A549 (cell line): ENCODE measurements around the gene OR4A15. TPM values are rescaled to one million over a fixed set of nuclear protein-coding genes. Genes with fewer than 3 reads are reported as not detected.
A peak's percentile ranks its signal among the peaks of the same experiment; 100 is the strongest.

Source experiments
- ATAC-seq, 2 experiments: fragments of 200-7000 bp in 1 of 2; fragments of >200 bp in 1 of 2; cut with Nextera tagmentation in 1 of 2; cut with Tn5 transposase in 1 of 2; 3 replicates each; pipeline versions ENCODE4 v1.8.0 to v1.9.1; 2018 to 2020; ENCODE audit warnings: mild to moderate bottlenecking in 1 of 2, moderate library complexity in 1 of 2
- CTCF ChIA-PET: fragments of 300-600 bp; sonication (Branson Sonifier 250); formaldehyde crosslinking; extraction: SDS; loops from one replicate; lab custom pipeline; 2021; ENCODE audit warnings: antibody characterized with exemption, inconsistent platforms; lab: Yijun Ruan, JAX
- POLR2A ChIA-PET: fragments of 350-600 bp; formaldehyde crosslinking; extraction: SDS; loops from one replicate; lab custom pipeline; 2021; ENCODE audit warnings: antibody characterized with exemption, inconsistent platforms; lab: Yijun Ruan, JAX
- DNase-seq, 2 experiments: peaks; one replicate each; pipeline versions ENCODE4 v3.0.0 to v3.0.0-alpha.2; 2011 to 2016; ENCODE audit warnings: low read depth in 1 of 2, low spot score in 1 of 2
- FAIRE-seq: peaks from 2 replicates; lab custom pipeline; 2011; peaks lifted over from hg19 to GRCh38; lab: Jason Lieb, UNC
- H3K27ac ChIP-seq, 2 experiments: fragments of >200 bp; sonication (Bioruptor Twin); formaldehyde crosslinking; 3 replicates each; pipeline ENCODE4 v1.5.1; 2016 to 2017
- H3K4me1 ChIP-seq: fragments of >200 bp; sonication (Bioruptor Twin); formaldehyde crosslinking; 3 replicates; pipeline ENCODE4 v1.6.1; 2016
- H3K4me2 ChIP-seq: fragments of >200 bp; sonication (Bioruptor Twin); formaldehyde crosslinking; 3 replicates; pipeline ENCODE4 v1.6.1; 2016
- H3K4me3 ChIP-seq: fragments of >200 bp; sonication (Bioruptor Twin); formaldehyde crosslinking; 3 replicates; pipeline ENCODE4 v1.5.1; 2016
- H3K9me3 ChIP-seq: fragments of >200 bp; sonication (Bioruptor Twin); formaldehyde crosslinking; 3 replicates; pipeline ENCODE4 v1.6.1; 2016
- BHLHE40 ChIP-seq: IDR thresholded peaks from 2 replicates; pipeline ENCODE4 v1.6.1; 2012; ENCODE audit warnings: low read depth, low read length, inconsistent platforms
- CBX2 ChIP-seq: fragments of 200-600 bp; sonication (generic); IDR thresholded peaks from 2 replicates; pipeline ENCODE4 v1.6.1; 2016; ENCODE audit warnings: low read depth, mild to moderate bottlenecking, borderline replicate concordance
- CHD4 ChIP-seq: fragments of 200-600 bp; sonication (generic); IDR thresholded peaks from 2 replicates; pipeline ENCODE4 v1.6.1; 2016; ENCODE audit warnings: antibody characterized with exemption, mild to moderate bottlenecking, borderline replicate concordance
- E2F6 ChIP-seq: IDR thresholded peaks from 2 replicates; pipeline ENCODE4 v1.6.1; 2012; ENCODE audit warnings: low read depth, borderline replicate concordance
- ELK1 ChIP-seq: fragments of 150-350 bp; IDR thresholded peaks from 2 replicates; pipeline ENCODE4 v1.6.1; 2014; ENCODE audit warnings: low read depth, mild to moderate bottlenecking, low read length
- ESRRA ChIP-seq: fragments of 150-350 bp; IDR thresholded peaks from 2 replicates; pipeline ENCODE4 v1.6.1; 2014; ENCODE audit warnings: mild to moderate bottlenecking, low read length, borderline replicate concordance
- FOSL2 ChIP-seq, 2 experiments: fragments of 450-650 bp in 1 of 2; fragments of >200 bp in 1 of 2; sonication (Bioruptor Twin) in 1 of 2; formaldehyde crosslinking; IDR thresholded peaks; 2 replicates each; pipeline versions ENCODE4 v1.5.0 to v1.6.1; 2016 to 2020; ENCODE audit warnings: mild to moderate bottlenecking in 1 of 2, moderate library complexity in 1 of 2
- GATA3 ChIP-seq: IDR thresholded peaks from 2 replicates; pipeline ENCODE4 v1.6.1; 2012; ENCODE audit warnings: borderline replicate concordance
- HEYL ChIP-seq: fragments of 250-450 bp; sonication (Bioruptor Pico); IDR thresholded peaks from 2 replicates; pipeline ENCODE4 v1.8.0; 2021; ENCODE audit warnings: mild to moderate bottlenecking, moderate library complexity
- HOXA7 ChIP-seq: fragments of 250-450 bp; sonication (Bioruptor Pico); IDR thresholded peaks from 2 replicates; pipeline ENCODE4 v1.5.0; 2020; ENCODE audit warnings: mild to moderate bottlenecking, moderate library complexity
- HOXB13 ChIP-seq: fragments of 250-450 bp; sonication (Bioruptor Pico); IDR thresholded peaks from 2 replicates; pipeline ENCODE4 v1.5.0; 2020; ENCODE audit warnings: low read depth, mild to moderate bottlenecking, moderate library complexity
- JUN ChIP-seq, 2 experiments: fragments of >200 bp; sonication (Bioruptor Twin); formaldehyde crosslinking; IDR thresholded peaks; 2 replicates in 1 of 2; 3 replicates in 1 of 2; pipeline ENCODE4 v1.6.1; 2016 to 2017
- JUNB ChIP-seq: fragments of >200 bp; sonication (Bioruptor Twin); formaldehyde crosslinking; IDR thresholded peaks from 2 replicates; pipeline ENCODE4 v1.6.1; 2016
- KDM1A ChIP-seq: fragments of 200-600 bp; sonication (generic); IDR thresholded peaks from 2 replicates; pipeline ENCODE4 v1.6.1; 2016; ENCODE audit warnings: low read depth, mild to moderate bottlenecking
- KDM5A ChIP-seq: fragments of 200-600 bp; sonication (generic); IDR thresholded peaks from 2 replicates; pipeline ENCODE4 v1.6.1; 2016; ENCODE audit warnings: antibody characterized with exemption, mild to moderate bottlenecking
- MAFK ChIP-seq: fragments of 450-650 bp; IDR thresholded peaks from 2 replicates; pipeline ENCODE4 v1.6.1; 2014; ENCODE audit not compliant: partially characterized antibody
- MYC ChIP-seq: IDR thresholded peaks from 2 replicates; pipeline ENCODE4 v1.6.1; 2012; ENCODE audit warnings: mild to moderate bottlenecking, inconsistent platforms, low read length, improper control_type of control experiment, borderline replicate concordance
- NPAS2 ChIP-seq: fragments of 250-450 bp; sonication (Bioruptor Pico); IDR thresholded peaks from 2 replicates; pipeline ENCODE4 v1.8.0; 2022; ENCODE audit warnings: mild to moderate bottlenecking, moderate library complexity, borderline replicate concordance
- NR3C1 ChIP-seq: fragments of >200 bp; sonication (Bioruptor Twin); formaldehyde crosslinking; IDR thresholded peaks from 3 replicates; pipeline ENCODE4 v1.6.1; 2017
- PBX3 ChIP-seq: IDR thresholded peaks from 2 replicates; pipeline ENCODE4 v1.6.1; 2012
- PHF8 ChIP-seq: fragments of 200-600 bp; sonication (generic); IDR thresholded peaks from 2 replicates; pipeline ENCODE4 v1.6.1; 2016; ENCODE audit warnings: low read depth, mild to moderate bottlenecking, antibody characterized with exemption, moderate library complexity, borderline replicate concordance
- POLR2A ChIP-seq: IDR thresholded peaks from 2 replicates; pipeline ENCODE4 v1.6.1; 2012; ENCODE audit warnings: mild to moderate bottlenecking, low read length
- POLR2AphosphoS2 ChIP-seq: conservative IDR thresholded peaks from 2 replicates; pipeline ENCODE4 v1.6.1; 2012; ENCODE audit warnings: low read length, improper control_type of control experiment, inconsistent platforms
- RAD21 ChIP-seq, 2 experiments: fragments of >200 bp in 1 of 2; sonication (Bioruptor Twin) in 1 of 2; formaldehyde crosslinking in 1 of 2; IDR thresholded peaks in 1 of 2; conservative IDR thresholded peaks in 1 of 2; 2 replicates in 1 of 2; 3 replicates in 1 of 2; pipeline ENCODE4 v1.6.1; 2012 to 2018; ENCODE audit warnings: inconsistent platforms in 1 of 2
- RARB ChIP-seq: fragments of 250-450 bp; sonication (Bioruptor Pico); IDR thresholded peaks from 2 replicates; pipeline ENCODE4 v1.8.0; 2021; ENCODE audit warnings: mild to moderate bottlenecking, moderate library complexity
- SREBF2 ChIP-seq: fragments of 450-650 bp; IDR thresholded peaks from 2 replicates; pipeline ENCODE4 v1.6.1; 2014; ENCODE audit warnings: mild to moderate bottlenecking, moderate library complexity
- TFCP2L1 ChIP-seq: fragments of 250-450 bp; sonication (Bioruptor Pico); IDR thresholded peaks from 2 replicates; pipeline ENCODE4 v1.5.0; 2021; ENCODE audit warnings: mild to moderate bottlenecking
- ZNF302 ChIP-seq: fragments of 250-450 bp; sonication (Bioruptor Pico); IDR thresholded peaks from 2 replicates; pipeline ENCODE4 v1.9.0; 2021; ENCODE audit warnings: inconsistent platforms, mild to moderate bottlenecking, moderate library complexity
- ZSCAN20 ChIP-seq: fragments of 250-450 bp; sonication (Bioruptor Pico); IDR thresholded peaks from 2 replicates; pipeline ENCODE4 v1.8.0; 2022; ENCODE audit warnings: mild to moderate bottlenecking, moderate library complexity
- WGBS: methylation state at CpG from one replicate; pipeline ENCODE4 v1.1.6; 2017; ENCODE audit errors: missing lambda C conversion rate; 5-methylcytosine and 5-hydroxymethylcytosine counted together
- polyA plus RNA-seq, 4 experiments: library from polyadenylated mRNA; depleted of rRNA in 3 of 4; stranded (reverse); fragments of >200 nt; fragmentation: RNase III in 1 of 4; extraction: RNeasy Plus Mini Kit Qiagen cat#74134 plus additional on column Dnase treatment in 1 of 4; gene quantifications; 2 replicates in 3 of 4; 3 replicates in 1 of 4; pipeline ENCODE4 v1.2.3, GENCODE V29; 2011 to 2017

OR4A15 gene
- polyA plus RNA-seq, 2 of the 4 experiments (the other 2 are of a cell fraction): not detected

DNA sequence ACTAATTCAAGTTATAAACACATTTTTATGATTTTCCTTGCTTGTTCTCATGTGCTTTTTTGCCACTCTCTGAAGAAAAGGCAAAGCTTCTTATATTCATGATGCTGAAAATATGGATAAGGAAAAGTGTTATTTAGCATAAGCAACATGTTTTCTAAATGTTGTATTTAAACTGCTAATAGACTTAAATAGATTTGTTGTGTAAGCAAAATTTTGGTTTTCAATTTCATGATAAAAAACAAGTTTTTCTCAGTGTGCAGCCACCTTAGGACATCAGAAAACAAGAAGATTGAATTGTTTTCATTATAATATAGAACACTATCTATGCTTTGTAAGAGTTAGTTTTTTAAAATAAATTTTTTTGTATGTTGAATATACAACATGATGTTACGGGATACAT, 22.5 kb upstream of the OR4A15 start:
- no peak for ATAC-seq
- CTCF ChIA-PET: no interaction called here
- no peaks in the 10 kb centered on the region for H3K4me1 ChIP-seq
- 45% methylated on average over 1 of the region's 1 CpG for WGBS
- H3K27ac ChIP-seq: no peak overlapping the region
- FAIRE-seq: no peak
- TF ChIP-seq BHLHE40 (no peak), RARB (CRISPR knock-in tag) (no peak), JUNB (no peak), MAFK (peak; percentile 56), CBX2 (no peak)
- TF ChIP-seq, all 56 proteins: peak for 1
- POLR2A ChIA-PET: no interaction called here
- H3K9me3 ChIP-seq: peaks cover 4% of the 10 kb centered on the region; the same call in 2 of the 3 replicates
- no peak overlapping the region for H3K4me3 ChIP-seq
- no peak overlapping the region for H3K4me2 ChIP-seq
- DNase-seq: no peak

DNA sequence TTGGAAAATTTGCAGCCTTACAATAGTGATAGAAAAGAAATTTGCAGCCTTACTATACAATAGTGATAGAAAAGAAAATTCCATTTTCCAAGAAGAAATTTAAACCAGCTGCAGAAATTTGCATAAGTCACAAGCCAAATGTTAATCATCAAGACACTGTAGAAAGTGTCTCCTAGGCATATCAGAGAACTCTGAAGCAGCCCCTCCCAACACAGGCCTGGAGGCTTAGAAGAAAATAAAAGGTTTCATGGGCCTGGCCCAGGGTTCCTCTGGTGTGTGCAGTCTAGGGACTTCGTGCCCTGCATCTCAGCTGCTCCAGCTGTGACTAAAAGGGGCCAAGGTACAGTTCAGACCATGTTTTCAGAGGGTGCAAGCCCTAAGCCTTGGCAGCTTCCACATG, 18.7 kb upstream of the OR4A15 start:
- Histone ChIP-seq H3K9me3 (no peaks in the 10 kb centered on the region; the same call in 1 of the 3 replicates), H3K4me2 (no peak overlapping the region), H3K4me1 (no peaks in the 10 kb centered on the region), H3K4me3 (no peak overlapping the region), H3K27ac (no peak overlapping the region)
- DNase-seq (no peak), FAIRE-seq (no peak), ATAC-seq (no peak)
- POLR2A ChIA-PET: no interaction called here
- CTCF ChIA-PET: interaction anchor here (0.6 kb wide), 1 partner anchor 499 kb away, joined by 3 read pairs; no protein-coding TSS in a partner anchor
- 0% methylated on average over 1 of the region's 1 CpG for WGBS
- TF ChIP-seq NR3C1 (no peak), PBX3 (no peak), ESRRA (no peak), PHF8 (no peak), CHD4 (no peak), HEYL (CRISPR knock-in tag) (no peak), JUNB (no peak), RAD21 (conservative IDR thresholded peaks at IDR 0.05 in 1 of 2, IDR thresholded peaks at IDR 0.05 in 1 of 2) (no peak), POLR2A (no peak), CBX2 (no peak), ELK1 (no peak), GATA3 (no peak), MAFK (no peak), FOSL2 (IDR thresholded peaks at IDR 0.05) (no peak), FOSL2 (CRISPR knock-in tag; IDR thresholded peaks at IDR 0.05) (no peak), KDM1A (no peak), HOXA7 (CRISPR knock-in tag) (no peak), ZNF302 (no peak), JUN (IDR thresholded peaks at IDR 0.05) (no peak), RARB (CRISPR knock-in tag) (no peak)

GRCh38 chr11:55357560-55358184, 10.1 kb upstream of the OR4A15 start:
- H3K27ac ChIP-seq: no peak overlapping the region
- POLR2A ChIA-PET: no interaction called here
- H3K4me2 ChIP-seq: no peak overlapping the region
- H3K4me1 ChIP-seq: no peaks in the 10 kb centered on the region
- TF ChIP-seq POLR2A (no peak), ELK1 (no peak), TFCP2L1 (CRISPR knock-in tag) (no peak), HOXB13 (no peak), POLR2AphosphoS2 (no peak), E2F6 (no peak), KDM5A (no peak), NPAS2 (CRISPR knock-in tag) (no peak), CBX2 (no peak), ZSCAN20 (CRISPR knock-in tag) (no peak), SREBF2 (no peak), PBX3 (no peak), MYC (no peak)
- CTCF ChIA-PET: no interaction called here
- 0% methylated on average over 1 of the region's 1 CpG for WGBS
- no peak for ATAC-seq
- H3K4me3 ChIP-seq: no peak overlapping the region
- H3K9me3 ChIP-seq: peaks cover 2% of the 10 kb centered on the region; the same call in 1 of the 3 replicates
- FAIRE-seq: no peak
- peak in 1 of 2 experiments; percentile 12 for DNase-seq
